Measurements from ENCODE around the gene SLC1A5. TPM values are rescaled to one million over a fixed set of nuclear protein-coding genes. Genes with fewer than 3 reads are reported as not detected.

SLC1A5 gene
- total and polyA plus RNA-seq, 2 donors (not counting 3 experiments of a cell fraction or from before 2014, with no cell fraction given), result 114 TPM

- Histone ChIP-seq H3K4me2 (ENCODE audit: insufficient read depth, low read length) (no peak overlapping the region), H4K20me1 (replicated peaks; ENCODE audit: control insufficient read depth, extremely low read depth, insufficient read depth, low read length) (no peaks in the 10 kb centered on the region), H3K4me3 (replicated peaks in 1 of 3; ENCODE audit: insufficient read depth in 1 of 3, low read depth in 1 of 3, low read length in 3 of 3) (no peak overlapping the region), H3K27ac (ENCODE audit: insufficient read depth, low read depth, low read length) (no peak overlapping the region), H3K27me3 (ENCODE audit: control insufficient read depth in 2 of 2, insufficient read depth in 2 of 2, low read length in 2 of 2) (no peaks in the 10 kb centered on the region), H3K9me1 (replicated peaks; ENCODE audit: control insufficient read depth, extremely low read depth, insufficient read depth, low read length) (no peaks in the 10 kb centered on the region), H3K36me3 (ENCODE audit: control insufficient read depth in 2 of 2, extremely low read depth in 1 of 2, insufficient read depth in 2 of 2, low read length in 2 of 2) (peaks cover 13 to 59% of the 10 kb centered on the region in 2 experiments), H3K79me2 (ENCODE audit: control insufficient read depth, insufficient read depth, low read length) (peaks cover 21% of the 10 kb centered on the region), H2AFZ (ENCODE audit: low read depth, low read length) (no peak overlapping the region), H3K9me3 (replicated peaks; ENCODE audit: control insufficient read depth, insufficient read depth, low read length) (no peaks in the 10 kb centered on the region), H3K9ac (replicated peaks; ENCODE audit: extremely low read depth, insufficient read depth, low read length) (no peak overlapping the region), H3K4me1 (ENCODE audit: control insufficient read depth, extremely low read depth, insufficient read depth, low read length) (peaks cover 51% of the 10 kb centered on the region)
- BruUV-seq (replicated peaks), result no TSS peak
- dilution Hi-C loops (cut with MboI; ENCODE audit: extremely low pct_ligation_motif_present, low sequenced_read_pairs) (no loop called here), intact Hi-C loops (cut with micrococcal nuclease) (no loop called here)
- ChIA-PET POLR2A (no interaction called here), CTCF (no interaction called here)
- no peak for DNase-seq (ENCODE audit: low read depth, low spot score)
- FAIRE-seq, result no peak
- no peak for TF ChIP-seq GATA2 (IDR thresholded peaks at IDR 0.05; ENCODE audit: insufficient read depth, insufficient read length, low read depth, low read length)
- TF ChIP-seq EZH2 (IDR thresholded peaks at IDR 0.05; ENCODE audit: borderline replicate concordance, low read depth, low read length, severe bottlenecking), result no peak
- TF ChIP-seq POLR2A (IDR thresholded peaks at IDR 0.05; ENCODE audit: low read depth, low read length), result no peak
- TF ChIP-seq FOS (IDR thresholded peaks at IDR 0.05; ENCODE audit: borderline replicate concordance, insufficient read depth, low read length), result no peak
- TF ChIP-seq, protein P1, sequence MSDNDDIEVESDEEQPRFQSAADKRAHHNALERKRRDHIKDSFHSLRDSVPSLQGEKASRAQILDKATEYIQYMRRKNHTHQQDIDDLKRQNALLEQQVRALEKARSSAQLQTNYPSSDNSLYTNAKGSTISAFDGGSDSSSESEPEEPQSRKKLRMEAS (IDR thresholded peaks at IDR 0.05; ENCODE audit: insufficient read depth, insufficient read length), result no peak
- no peak for TF ChIP-seq JUN (IDR thresholded peaks at IDR 0.05; ENCODE audit: borderline replicate concordance, insufficient read depth, insufficient read length, low read depth)
- TF ChIP-seq, protein P2, sequence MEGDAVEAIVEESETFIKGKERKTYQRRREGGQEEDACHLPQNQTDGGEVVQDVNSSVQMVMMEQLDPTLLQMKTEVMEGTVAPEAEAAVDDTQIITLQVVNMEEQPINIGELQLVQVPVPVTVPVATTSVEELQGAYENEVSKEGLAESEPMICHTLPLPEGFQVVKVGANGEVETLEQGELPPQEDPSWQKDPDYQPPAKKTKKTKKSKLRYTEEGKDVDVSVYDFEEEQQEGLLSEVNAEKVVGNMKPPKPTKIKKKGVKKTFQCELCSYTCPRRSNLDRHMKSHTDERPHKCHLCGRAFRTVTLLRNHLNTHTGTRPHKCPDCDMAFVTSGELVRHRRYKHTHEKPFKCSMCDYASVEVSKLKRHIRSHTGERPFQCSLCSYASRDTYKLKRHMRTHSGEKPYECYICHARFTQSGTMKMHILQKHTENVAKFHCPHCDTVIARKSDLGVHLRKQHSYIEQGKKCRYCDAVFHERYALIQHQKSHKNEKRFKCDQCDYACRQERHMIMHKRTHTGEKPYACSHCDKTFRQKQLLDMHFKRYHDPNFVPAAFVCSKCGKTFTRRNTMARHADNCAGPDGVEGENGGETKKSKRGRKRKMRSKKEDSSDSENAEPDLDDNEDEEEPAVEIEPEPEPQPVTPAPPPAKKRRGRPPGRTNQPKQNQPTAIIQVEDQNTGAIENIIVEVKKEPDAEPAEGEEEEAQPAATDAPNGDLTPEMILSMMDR (IDR thresholded peaks at IDR 0.05; ENCODE audit: extremely low read depth in 1 of 2, insufficient read depth in 1 of 2, low read depth in 1 of 2, low read length in 2 of 2), result no peak
- TF ChIP-seq POLR2AphosphoS5 (IDR thresholded peaks at IDR 0.05; ENCODE audit: insufficient read depth, low read depth, low read length), result no peak
- TF ChIP-seq MYC (IDR thresholded peaks at IDR 0.05; ENCODE audit: low read depth, low read length), result no peak
Measured at GRCh38 chr19:46725859-46726393, 62.5 kb downstream of the SLC1A5 start.

Data from endothelial cell of umbilical vein (primary cell).